Tibial nerve (tissue), 4 donors: ENCODE results near the gene SLC16A2.

Experiments
- CTCF ChIP-seq, 5 experiments: fragments of 200-600 bp in 3 of 5; fragments of 450-650 bp in 2 of 5; sonication (generic) in 3 of 5; IDR thresholded peaks; one replicate each; pipeline ENCODE4 v1.5.1; 2016 to 2019; ENCODE audit warnings: antibody characterized with exemption in 5 of 5, mild to moderate bottlenecking in 3 of 5, moderate library complexity in 2 of 5
- EP300 ChIP-seq, 2 donors: sonication (generic); formaldehyde crosslinking; IDR thresholded peaks; one replicate each; pipeline ENCODE4 v1.6.1; 2017; ENCODE audit warnings: antibody characterized with exemption in 2 of 2, mild to moderate bottlenecking in 1 of 2
- POLR2A ChIP-seq, 2 donors: fragments of 450-650 bp; IDR thresholded peaks; one replicate each; pipeline ENCODE4 v1.6.1; 2017; ENCODE audit warnings: antibody characterized with exemption in 2 of 2, mild to moderate bottlenecking in 2 of 2, moderate library complexity in 2 of 2

DNA sequence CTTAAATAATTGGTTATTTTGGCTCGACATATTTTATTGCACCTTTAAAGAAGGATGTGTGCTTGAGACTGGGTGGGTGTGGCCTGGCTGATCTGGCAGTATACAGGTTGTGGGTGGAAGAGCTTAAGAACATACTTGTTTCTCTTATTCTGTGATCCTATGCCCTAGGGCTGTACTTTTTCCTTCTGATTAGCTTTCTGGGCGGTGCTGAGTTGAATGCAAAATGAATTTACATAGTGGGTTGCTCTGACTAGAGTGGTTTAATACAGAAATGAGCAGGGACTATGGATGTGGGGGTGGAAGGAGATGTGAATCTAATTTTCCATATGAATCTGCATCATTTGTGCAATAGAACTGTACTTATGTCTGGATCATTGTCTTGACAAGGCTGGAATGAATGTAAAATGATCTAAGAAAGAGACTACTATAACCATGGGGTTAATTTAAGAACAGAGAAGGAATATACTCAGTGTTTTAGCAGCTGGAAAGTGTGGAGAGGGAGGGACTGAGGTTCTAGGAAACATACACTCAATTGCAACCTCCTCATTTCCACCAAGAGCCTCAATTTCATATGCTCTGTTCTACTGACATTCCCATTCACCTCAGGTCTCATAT lies 119.4 kb downstream of the SLC16A2 start:
- TF ChIP-seq CTCF (IDR thresholded peaks at IDR 0.05) (no peak), POLR2A (IDR thresholded peaks at IDR 0.05) (no peak), EP300 (IDR thresholded peaks at IDR 0.05) (no peak)
